Measurements from ENCODE around the gene ZBTB43.

The ZBTB43 gene

DNA sequence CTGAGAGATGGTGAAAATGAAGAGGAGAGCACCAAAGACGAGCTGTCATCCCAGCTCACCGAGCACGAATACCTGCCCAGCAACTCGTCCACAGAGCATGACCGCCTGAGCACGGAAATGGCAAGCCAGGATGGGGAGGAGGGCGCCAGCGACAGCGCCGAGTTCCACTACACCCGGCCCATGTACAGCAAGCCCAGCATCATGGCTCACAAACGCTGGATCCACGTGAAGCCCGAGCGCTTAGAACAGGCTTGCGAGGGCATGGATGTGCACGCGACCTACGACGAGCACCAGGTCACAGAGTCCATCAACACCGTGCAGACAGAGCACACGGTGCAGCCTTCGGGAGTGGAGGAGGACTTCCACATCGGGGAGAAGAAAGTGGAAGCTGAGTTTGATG, 28.2 kb downstream of the ZBTB43 start:
- H3K36me3 ChIP-seq (ENCODE audit: insufficient read depth, low read length) = peaks cover 22% of the 10 kb centered on the region
- H3K9me3 ChIP-seq (ENCODE audit: low read length) = no peaks in the 10 kb centered on the region
- H3K4me3 ChIP-seq (ENCODE audit: low read depth in 1 of 2, low read length in 2 of 2) = no peak overlapping the region
- H3K9ac ChIP-seq (ENCODE audit: low read length) = no peak overlapping the region
- H3K4me1 ChIP-seq (ENCODE audit: insufficient read depth, low read length) = no peaks in the 10 kb centered on the region
- no peaks in the 10 kb centered on the region for H3K27me3 ChIP-seq (ENCODE audit: control insufficient read depth in 1 of 2, insufficient read depth in 2 of 2, low read length in 2 of 2)
- no peak overlapping the region for H3K27ac ChIP-seq (ENCODE audit: low read depth, low read length)

GRCh38 chr9:126833710-126834345, 29.0 kb downstream of the ZBTB43 start:
- H3K9ac ChIP-seq (ENCODE audit: low read length) = no peak overlapping the region
- no peaks in the 10 kb centered on the region for H3K27me3 ChIP-seq (ENCODE audit: control insufficient read depth in 1 of 2, insufficient read depth in 2 of 2, low read length in 2 of 2)
- no peak overlapping the region for H3K4me3 ChIP-seq (ENCODE audit: low read depth in 1 of 2, low read length in 2 of 2)
- H3K9me3 ChIP-seq (ENCODE audit: low read length) = no peaks in the 10 kb centered on the region
- H3K4me1 ChIP-seq (ENCODE audit: insufficient read depth, low read length) = peaks cover 6% of the 10 kb centered on the region
- H3K27ac ChIP-seq (ENCODE audit: low read depth, low read length) = no peak overlapping the region
- peaks cover 22% of the 10 kb centered on the region for H3K36me3 ChIP-seq (ENCODE audit: insufficient read depth, low read length)

GRCh38 chr9:126834672-126835071, 29.8 kb downstream of the ZBTB43 start:
- Histone ChIP-seq H3K9ac (ENCODE audit: low read length) (no peak overlapping the region), H3K9me3 (ENCODE audit: low read length) (no peaks in the 10 kb centered on the region), H3K27ac (ENCODE audit: low read depth, low read length) (no peak overlapping the region), H3K36me3 (ENCODE audit: insufficient read depth, low read length) (peaks cover 22% of the 10 kb centered on the region), H3K4me3 (ENCODE audit: low read depth in 1 of 2, low read length in 2 of 2) (no peak overlapping the region), H3K4me1 (ENCODE audit: insufficient read depth, low read length) (peaks cover 6% of the 10 kb centered on the region), H3K27me3 (ENCODE audit: control insufficient read depth in 1 of 2, insufficient read depth in 2 of 2, low read length in 2 of 2) (no peaks in the 10 kb centered on the region)

GRCh38 chr9:126836216-126836615, 31.4 kb downstream of the ZBTB43 start:
- Histone ChIP-seq H3K9me3 (ENCODE audit: low read length) (no peaks in the 10 kb centered on the region), H3K4me1 (ENCODE audit: insufficient read depth, low read length) (peaks cover 6% of the 10 kb centered on the region), H3K36me3 (ENCODE audit: insufficient read depth, low read length) (peaks cover 22% of the 10 kb centered on the region), H3K27me3 (ENCODE audit: control insufficient read depth in 1 of 2, insufficient read depth in 2 of 2, low read length in 2 of 2) (no peaks in the 10 kb centered on the region), H3K9ac (ENCODE audit: low read length) (no peak overlapping the region), H3K4me3 (ENCODE audit: low read depth in 1 of 2, low read length in 2 of 2) (no peak overlapping the region), H3K27ac (ENCODE audit: low read depth, low read length) (no peak overlapping the region)

- H3K27ac ChIP-seq (ENCODE audit: low read depth, low read length) = no peak overlapping the region
- peaks cover 10% of the 10 kb centered on the region for H3K36me3 ChIP-seq (ENCODE audit: insufficient read depth, low read length)
Observed at GRCh38 chr9:126838055-126838811, 33.4 kb downstream of the ZBTB43 start.

GRCh38 chr9:126838895-126839294, 34.1 kb downstream of the ZBTB43 start:
- H3K4me3 ChIP-seq (ENCODE audit: low read depth in 1 of 2, low read length in 2 of 2) = no peak overlapping the region
- no peak overlapping the region for H3K9ac ChIP-seq (ENCODE audit: low read length)
- H3K27ac ChIP-seq (ENCODE audit: low read depth, low read length) = no peak overlapping the region
- H3K27me3 ChIP-seq (ENCODE audit: control insufficient read depth in 1 of 2, insufficient read depth in 2 of 2, low read length in 2 of 2) = no peaks in the 10 kb centered on the region
- H3K36me3 ChIP-seq (ENCODE audit: insufficient read depth, low read length) = peaks cover 3% of the 10 kb centered on the region
- H3K4me1 ChIP-seq (ENCODE audit: insufficient read depth, low read length) = peaks cover 6% of the 10 kb centered on the region
- H3K9me3 ChIP-seq (ENCODE audit: low read length) = no peaks in the 10 kb centered on the region

More at GRCh38 chr9:126838055-126838811, 33.4 kb downstream of the ZBTB43 start:
- H3K4me3 ChIP-seq (ENCODE audit: low read depth in 1 of 2, low read length in 2 of 2) = no peak overlapping the region
- H3K9ac ChIP-seq (ENCODE audit: low read length) = no peak overlapping the region
- no peaks in the 10 kb centered on the region for H3K9me3 ChIP-seq (ENCODE audit: low read length)
- peaks cover 6% of the 10 kb centered on the region for H3K4me1 ChIP-seq (ENCODE audit: insufficient read depth, low read length)
- H3K27me3 ChIP-seq (ENCODE audit: control insufficient read depth in 1 of 2, insufficient read depth in 2 of 2, low read length in 2 of 2) = no peaks in the 10 kb centered on the region

DNA sequence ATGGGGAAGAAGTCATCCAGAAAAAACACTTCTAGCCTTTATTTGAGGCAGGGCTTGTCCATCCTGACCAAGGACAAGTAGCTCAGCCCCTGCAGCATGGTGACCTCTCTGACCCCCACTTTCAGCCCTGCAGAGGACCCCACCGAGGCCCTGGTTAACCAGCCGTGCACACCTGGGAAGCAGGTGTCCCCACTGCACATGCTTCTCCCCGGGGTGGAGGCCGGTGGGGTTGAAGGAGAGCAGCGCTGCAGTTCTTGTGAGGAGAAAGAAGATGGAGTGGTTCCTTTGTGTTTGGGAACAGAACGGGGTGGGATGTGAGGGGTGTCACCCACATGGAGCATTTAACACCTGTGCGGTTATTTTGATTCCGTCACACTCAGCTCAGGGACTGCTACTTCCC, 34.5 kb downstream of the ZBTB43 start:
- Histone ChIP-seq H3K27me3 (ENCODE audit: control insufficient read depth in 1 of 2, insufficient read depth in 2 of 2, low read length in 2 of 2) (no peaks in the 10 kb centered on the region), H3K4me1 (ENCODE audit: insufficient read depth, low read length) (peaks cover 6% of the 10 kb centered on the region), H3K4me3 (ENCODE audit: low read depth in 1 of 2, low read length in 2 of 2) (no peak overlapping the region), H3K9ac (ENCODE audit: low read length) (no peak overlapping the region), H3K9me3 (ENCODE audit: low read length) (no peaks in the 10 kb centered on the region), H3K27ac (ENCODE audit: low read depth, low read length) (no peak overlapping the region), H3K36me3 (ENCODE audit: insufficient read depth, low read length) (no peaks in the 10 kb centered on the region)

GRCh38 chr9:126842220-126842842, 37.5 kb downstream of the ZBTB43 start:
- H3K9me3 ChIP-seq (ENCODE audit: low read length) = no peaks in the 10 kb centered on the region
- H3K9ac ChIP-seq (ENCODE audit: low read length) = no peak overlapping the region
- no peaks in the 10 kb centered on the region for H3K27me3 ChIP-seq (ENCODE audit: control insufficient read depth in 1 of 2, insufficient read depth in 2 of 2, low read length in 2 of 2)
- H3K4me1 ChIP-seq (ENCODE audit: insufficient read depth, low read length) = peaks cover 6% of the 10 kb centered on the region
- H3K36me3 ChIP-seq (ENCODE audit: insufficient read depth, low read length) = no peaks in the 10 kb centered on the region
- H3K4me3 ChIP-seq (ENCODE audit: low read depth in 1 of 2, low read length in 2 of 2) = no peak overlapping the region
- H3K27ac ChIP-seq (ENCODE audit: low read depth, low read length) = no peak overlapping the region

DNA sequence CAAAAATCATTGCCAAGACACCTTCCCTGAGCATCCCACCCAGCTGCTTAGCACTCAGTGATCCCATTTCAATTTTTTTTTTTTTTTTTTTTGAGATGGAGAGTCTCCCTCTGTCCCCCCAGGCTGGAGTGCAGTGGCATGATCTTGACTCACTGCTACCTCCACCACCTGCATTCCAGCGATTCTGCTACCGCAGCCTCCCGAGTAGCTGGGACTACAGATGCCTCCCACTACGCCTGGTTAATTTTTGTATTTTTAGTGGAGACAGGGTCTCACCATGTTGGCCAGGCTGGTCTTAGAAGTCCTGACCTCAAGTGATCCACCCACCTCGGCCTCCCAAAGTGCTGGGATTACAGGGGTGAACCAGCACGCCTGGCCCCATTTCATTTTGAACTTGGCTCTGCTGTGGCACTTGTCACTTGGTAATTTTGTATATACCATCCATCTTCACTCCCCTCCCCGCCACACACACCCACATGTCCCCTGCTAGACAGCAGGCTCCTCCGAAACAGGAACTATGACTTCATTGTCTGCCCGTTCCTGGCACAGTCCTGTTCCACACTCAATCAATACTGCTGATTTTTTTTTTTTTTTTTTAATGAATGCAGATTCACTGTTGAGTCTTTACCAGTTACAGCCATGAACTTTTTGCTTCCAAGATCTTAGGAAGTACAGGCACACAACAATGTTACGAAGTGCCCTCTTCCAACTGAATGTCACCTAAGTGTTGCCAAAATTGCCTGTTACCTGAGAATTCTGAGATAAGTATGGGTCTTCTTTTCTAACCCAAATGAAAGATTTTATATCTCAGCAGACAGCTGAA, 38.3 kb downstream of the ZBTB43 start:
- Histone ChIP-seq H3K9me3 (ENCODE audit: low read length) (no peaks in the 10 kb centered on the region), H3K4me3 (ENCODE audit: low read depth in 1 of 2, low read length in 2 of 2) (no peak overlapping the region), H3K9ac (ENCODE audit: low read length) (no peak overlapping the region), H3K27ac (ENCODE audit: low read depth, low read length) (no peak overlapping the region), H3K4me1 (ENCODE audit: insufficient read depth, low read length) (peaks cover 5% of the 10 kb centered on the region), H3K36me3 (ENCODE audit: insufficient read depth, low read length) (no peaks in the 10 kb centered on the region), H3K27me3 (ENCODE audit: control insufficient read depth in 1 of 2, insufficient read depth in 2 of 2, low read length in 2 of 2) (no peaks in the 10 kb centered on the region)

DNA sequence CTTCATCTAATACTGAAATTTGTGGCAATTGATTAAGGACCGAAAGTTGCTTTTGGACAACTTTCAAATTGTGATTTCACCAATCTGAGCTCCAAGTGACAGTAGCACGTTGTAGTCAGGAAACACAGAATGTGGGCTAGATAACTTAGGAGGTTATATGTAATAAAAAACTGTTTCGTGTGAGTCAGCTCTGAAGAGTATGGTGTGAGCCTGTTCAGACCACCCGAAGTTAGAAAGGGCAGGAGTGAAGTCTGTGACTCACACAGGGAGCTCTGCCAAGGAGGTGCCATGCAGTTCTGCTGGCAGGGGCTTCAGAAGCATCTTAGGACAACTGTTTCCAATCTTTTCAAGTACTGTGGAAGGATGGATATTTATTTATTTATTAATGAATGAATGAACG, 39.2 kb downstream of the ZBTB43 start:
- Histone ChIP-seq H3K36me3 (ENCODE audit: insufficient read depth, low read length) (no peaks in the 10 kb centered on the region), H3K4me1 (ENCODE audit: insufficient read depth, low read length) (no peaks in the 10 kb centered on the region), H3K27me3 (ENCODE audit: control insufficient read depth in 1 of 2, insufficient read depth in 2 of 2, low read length in 2 of 2) (no peaks in the 10 kb centered on the region), H3K27ac (ENCODE audit: low read depth, low read length) (no peak overlapping the region), H3K9me3 (ENCODE audit: low read length) (no peaks in the 10 kb centered on the region), H3K9ac (ENCODE audit: low read length) (no peak overlapping the region), H3K4me3 (ENCODE audit: low read depth in 1 of 2, low read length in 2 of 2) (no peak overlapping the region)

DNA sequence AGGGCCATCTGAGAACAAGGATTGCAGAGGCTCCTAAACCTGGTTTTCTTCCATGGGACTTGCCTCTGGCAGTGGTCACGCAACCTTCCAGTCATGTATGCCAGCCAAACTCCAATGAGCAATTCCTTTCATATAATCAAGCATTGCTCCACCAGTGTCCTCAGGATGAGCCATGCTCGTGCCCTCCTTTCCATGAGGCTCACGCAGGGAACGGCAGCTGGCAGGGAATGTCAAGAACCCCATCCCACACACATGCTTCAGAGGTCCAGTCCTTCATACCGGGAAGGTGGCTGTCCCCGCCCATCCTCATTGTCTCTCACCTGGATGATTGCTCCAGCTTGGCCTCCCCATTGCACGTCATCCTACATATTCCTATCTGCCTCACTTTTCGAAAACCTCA, 42.2 kb downstream of the ZBTB43 start:
- no peak overlapping the region for H3K4me3 ChIP-seq (ENCODE audit: low read depth in 1 of 2, low read length in 2 of 2)
- no peak overlapping the region for H3K27ac ChIP-seq (ENCODE audit: low read depth, low read length)
- no peak overlapping the region for H3K9ac ChIP-seq (ENCODE audit: low read length)
- no peaks in the 10 kb centered on the region for H3K36me3 ChIP-seq (ENCODE audit: insufficient read depth, low read length)
- H3K4me1 ChIP-seq (ENCODE audit: insufficient read depth, low read length) = no peaks in the 10 kb centered on the region
- no peaks in the 10 kb centered on the region for H3K9me3 ChIP-seq (ENCODE audit: low read length)
- H3K27me3 ChIP-seq (ENCODE audit: control insufficient read depth in 1 of 2, insufficient read depth in 2 of 2, low read length in 2 of 2) = no peaks in the 10 kb centered on the region

All from muscle layer of colon (tissue), 2 donors.